Activated T-helper 2 cell treated with anti-CD3 and anti-CD28 coated beads, Interferon-gamma antibody, Interleukin-2, Interleukin-4, amounts not matched to agents 10 μg/mL and 5 μg/mL and 100 μg/mL, durations not matched to agents 14 hours and 24 hours and 36 hours (primary cell): ENCODE measurements around the gene POLN. TPM values are rescaled to one million over a fixed set of nuclear protein-coding genes. Genes with fewer than 3 reads are reported as not detected.
A peak's percentile ranks its signal among the peaks of the same experiment; 100 is the strongest.
"Not testable (repeated sequence)": the region's sequence is repeated elsewhere in the genome, so short reads cannot be mapped to it uniquely, and the experiment has no call there.

Experiments
- DNase-seq: peaks from one replicate; pipeline ENCODE4 v3.0.0; 2021; ENCODE audit warnings: low spot score
- H3K27ac Mint-ChIP-seq: one replicate; pipeline ENCODE4 v1.8.0; 2021; ENCODE audit warnings: mixed read lengths
- H3K27me3 Mint-ChIP-seq: one replicate; pipeline ENCODE4 v1.8.0; 2021; ENCODE audit warnings: low read depth, mixed read lengths
- H3K36me3 Mint-ChIP-seq: one replicate; pipeline ENCODE4 v1.8.0; 2021; ENCODE audit warnings: low read depth, mixed read lengths
- H3K4me1 Mint-ChIP-seq: one replicate; pipeline ENCODE4 v1.8.0; 2021; ENCODE audit warnings: low read depth, mixed read lengths
- H3K4me3 Mint-ChIP-seq: one replicate; pipeline ENCODE4 v1.8.0; 2021; ENCODE audit warnings: low read depth, mild to moderate bottlenecking, moderate library complexity, mixed read lengths
- H3K9me3 Mint-ChIP-seq: one replicate; pipeline ENCODE4 v1.8.0; 2021; ENCODE audit warnings: mixed read lengths
- intact Hi-C: fragments of 100-400 bp; cut with micrococcal nuclease; formaldehyde crosslinking; loops from one replicate; pipeline ENCODE4 v1.15.1; 2023
- total RNA-seq: library from RNA; stranded (reverse); gene quantifications from 2 replicates; pipeline ENCODE4 v1.2.3, GENCODE V29; 2022

POLN gene
- total RNA-seq, 1 donor from 2014 or later: 1.4 TPM

DNA sequence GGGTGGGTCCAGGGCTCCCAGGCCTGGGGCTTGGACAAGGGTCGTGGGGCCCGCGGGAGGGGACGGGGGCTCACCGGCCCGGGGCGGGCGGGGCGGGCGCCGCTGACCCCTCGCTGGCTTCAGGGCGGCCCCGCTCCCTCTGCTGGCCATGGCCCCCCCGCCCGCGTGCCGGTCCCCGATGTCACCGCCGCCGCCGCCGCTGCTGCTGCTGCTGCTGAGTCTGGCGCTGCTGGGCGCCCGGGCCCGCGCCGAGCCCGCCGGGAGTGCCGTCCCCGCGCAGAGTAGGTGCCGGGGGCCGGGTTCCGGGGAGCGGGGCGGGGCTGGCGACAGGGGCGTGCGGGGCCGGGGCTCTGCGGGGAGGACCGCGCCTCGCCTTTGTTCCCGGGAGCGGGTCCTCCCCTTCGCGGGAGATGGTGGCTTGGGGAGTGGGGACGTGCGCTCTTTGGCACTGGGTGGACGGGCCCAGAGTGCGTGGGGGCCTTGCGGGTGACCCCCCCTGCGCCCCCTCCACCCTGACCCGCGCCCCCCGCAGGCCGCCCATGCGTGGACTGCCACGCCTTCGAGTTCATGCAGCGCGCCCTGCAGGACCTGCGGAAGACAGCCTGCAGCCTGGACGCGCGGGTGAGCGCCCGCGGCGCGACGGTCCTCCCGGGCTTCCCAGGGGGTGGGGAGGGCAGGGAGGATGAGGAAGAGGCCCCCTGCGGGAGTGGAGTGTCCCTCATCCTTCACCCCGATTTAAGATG is 199.5 kb downstream of the POLN start:
- Mint-ChIP-seq H3K36me3 (no peaks in the 10 kb centered on the region), H3K4me1 (no peaks in the 10 kb centered on the region), H3K27me3 (peaks cover 23% of the 10 kb centered on the region), H3K9me3 (no peaks in the 10 kb centered on the region), H3K27ac (peak overlapping the region; percentile 33), H3K4me3 (peak overlapping the region; percentile 77)
- intact Hi-C loops: no loop called here
- peak; percentile 32 for DNase-seq

DNA sequence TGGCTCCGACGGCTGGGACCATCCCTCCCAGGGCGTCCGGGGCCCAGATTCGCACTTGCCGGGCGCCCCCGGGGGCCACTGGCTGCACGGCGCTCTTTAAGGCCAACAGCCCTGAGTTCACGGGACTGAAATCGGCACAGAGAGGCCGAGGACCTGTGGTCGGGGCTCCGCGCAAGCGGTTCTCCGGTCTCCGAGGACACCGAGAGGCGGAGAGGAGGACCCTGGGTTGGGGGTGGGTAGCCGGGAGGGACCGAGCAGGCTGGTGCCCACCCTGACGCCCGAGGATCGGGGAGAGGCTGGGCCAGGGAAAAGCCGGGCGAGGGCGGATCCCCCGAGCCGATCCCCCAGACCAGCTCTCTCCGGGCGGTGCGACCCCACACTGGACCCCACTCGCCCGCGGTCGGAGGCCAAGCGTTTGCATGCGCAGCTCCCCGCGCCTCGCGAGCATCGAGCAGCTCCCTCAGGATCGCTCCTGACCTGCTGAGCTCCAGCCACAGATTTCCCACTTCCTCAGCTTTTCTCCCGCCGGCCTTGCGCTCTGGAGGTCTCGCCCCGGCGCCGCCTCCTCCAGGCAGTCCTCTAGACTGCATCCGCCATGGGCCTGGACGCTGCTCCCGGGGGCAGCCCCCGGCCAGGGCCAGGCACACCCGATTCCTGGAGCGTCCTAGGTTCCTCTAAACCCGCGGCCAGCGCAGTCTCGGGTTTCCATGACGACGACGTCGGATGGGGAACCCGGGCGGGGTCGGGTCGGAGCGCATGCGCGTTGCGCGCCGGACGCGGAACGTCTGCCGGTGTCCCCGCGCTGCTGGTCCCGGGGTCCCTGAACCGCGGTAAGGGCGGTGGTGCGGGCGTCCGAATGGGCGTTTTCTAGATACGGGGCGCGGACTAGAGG is 200.4 kb downstream of the POLN start:
- Mint-ChIP-seq H3K4me1 (no peaks in the 10 kb centered on the region), H3K36me3 (no peaks in the 10 kb centered on the region), H3K4me3 (peak overlapping the region; percentile 81), H3K27me3 (peaks cover 29% of the 10 kb centered on the region), H3K9me3 (no peaks in the 10 kb centered on the region), H3K27ac (no peak overlapping the region)
- intact Hi-C loops: loop anchor here (2.0 kb wide), 1 partner anchor 33 kb away; the partner anchor contains the start of gene NELFA
- DNase-seq: peak; percentile 84

DNA sequence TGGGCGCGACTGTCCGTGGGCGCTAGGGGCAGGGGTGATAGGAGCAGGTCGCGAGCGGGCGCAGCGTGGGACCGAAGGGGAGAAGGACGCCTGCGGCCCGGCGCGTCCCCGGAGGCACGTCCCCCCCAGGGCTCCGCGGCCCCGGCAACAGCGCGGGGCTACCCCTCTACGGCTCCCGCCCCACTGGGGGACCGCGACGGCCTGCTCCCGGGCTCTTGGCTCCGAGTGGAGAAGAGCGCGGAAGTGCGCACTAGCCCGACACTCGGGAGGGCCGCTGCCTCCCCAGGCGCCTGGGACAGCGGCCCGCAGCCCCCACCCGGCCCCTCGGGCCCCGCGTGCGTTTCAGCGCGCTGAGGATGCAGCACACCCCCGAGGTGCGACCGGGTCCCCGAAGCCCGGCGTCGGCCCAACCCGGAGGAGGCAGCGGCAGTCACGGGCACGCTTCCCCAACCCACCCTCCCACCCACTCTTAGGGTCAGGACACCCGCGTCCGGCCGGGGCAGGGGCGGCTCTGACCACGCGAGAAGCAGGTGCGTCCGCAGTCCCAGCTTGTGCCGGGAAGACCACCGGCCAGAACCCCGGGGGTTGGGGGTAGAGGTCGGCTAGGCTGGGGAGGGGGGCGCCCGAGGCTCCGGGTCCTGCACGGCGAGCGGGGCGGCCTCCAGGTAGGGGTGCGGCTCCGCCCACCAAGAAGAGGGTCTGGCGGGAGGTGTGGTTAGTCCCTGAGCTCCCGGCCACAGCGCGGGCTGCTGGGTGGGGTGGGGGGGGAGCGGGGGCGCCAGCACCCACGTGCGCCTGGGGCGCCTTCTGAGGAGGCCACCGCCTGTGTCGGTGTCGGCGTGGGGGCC is 201.3 kb downstream of the POLN start:
- H3K27me3 Mint-ChIP-seq: peaks cover 29% of the 10 kb centered on the region
- no peaks in the 10 kb centered on the region for H3K4me1 Mint-ChIP-seq
- no peak overlapping the region for H3K27ac Mint-ChIP-seq
- DNase-seq: no peak
- peak overlapping the region; percentile 64 for H3K4me3 Mint-ChIP-seq
- intact Hi-C loops: loop anchor here (2.0 kb wide), 1 partner anchor 32 kb away; the partner anchor contains the start of gene NELFA
- H3K9me3 Mint-ChIP-seq: no peaks in the 10 kb centered on the region
- no peaks in the 10 kb centered on the region for H3K36me3 Mint-ChIP-seq

DNA sequence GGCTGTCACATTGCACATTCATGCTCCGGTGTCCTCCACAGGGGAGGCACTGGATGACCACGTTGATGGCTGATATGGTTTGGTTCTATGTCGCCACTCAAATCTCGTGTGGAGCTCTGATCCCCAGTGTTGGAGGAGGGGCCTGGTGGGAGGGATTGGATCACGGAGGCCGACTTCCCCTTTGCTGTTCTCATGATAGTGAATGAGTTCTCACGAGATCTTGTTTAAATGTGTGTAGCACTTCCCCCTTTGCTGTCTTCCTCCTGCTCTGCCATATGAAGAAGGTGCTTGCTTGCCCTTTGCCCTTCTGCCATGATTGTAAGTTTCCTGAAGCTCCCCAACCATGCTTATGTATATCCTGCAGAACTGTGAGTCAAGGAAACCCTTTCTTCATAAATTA is 205.1 kb downstream of the POLN start:
- Mint-ChIP-seq H3K27me3 (peaks cover 43% of the 10 kb centered on the region), H3K4me3 (no peak overlapping the region), H3K4me1 (no peaks in the 10 kb centered on the region), H3K27ac (no peak overlapping the region), H3K9me3 (no peaks in the 10 kb centered on the region), H3K36me3 (no peaks in the 10 kb centered on the region)
- intact Hi-C loops: no loop called here
- no peak for DNase-seq

DNA sequence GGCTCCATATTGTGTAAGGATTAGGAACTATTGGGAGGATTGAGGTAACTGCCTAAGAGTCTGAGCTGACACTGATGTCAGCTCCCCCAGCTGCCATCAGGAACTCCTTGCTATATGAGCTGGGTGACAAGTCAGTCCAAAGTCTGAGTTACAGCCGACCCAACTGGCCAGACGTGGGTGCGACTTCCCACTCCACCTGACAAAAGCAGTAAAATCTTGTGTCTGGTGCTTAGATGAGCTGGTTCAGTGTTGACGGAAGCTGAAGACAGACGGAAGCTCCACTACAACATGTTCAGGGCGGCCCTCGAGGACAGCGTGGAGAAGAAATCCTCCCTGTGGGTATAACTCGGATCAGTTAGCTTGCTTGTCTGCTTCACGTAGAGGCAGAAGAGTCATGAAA is 205.6 kb downstream of the POLN start:
- H3K9me3 Mint-ChIP-seq: no peaks in the 10 kb centered on the region
- intact Hi-C loops: no loop called here
- H3K4me3 Mint-ChIP-seq: no peak overlapping the region
- H3K27me3 Mint-ChIP-seq: peaks cover 41% of the 10 kb centered on the region
- H3K4me1 Mint-ChIP-seq: no peaks in the 10 kb centered on the region
- DNase-seq: no peak
- no peak overlapping the region for H3K27ac Mint-ChIP-seq
- no peaks in the 10 kb centered on the region for H3K36me3 Mint-ChIP-seq

DNA sequence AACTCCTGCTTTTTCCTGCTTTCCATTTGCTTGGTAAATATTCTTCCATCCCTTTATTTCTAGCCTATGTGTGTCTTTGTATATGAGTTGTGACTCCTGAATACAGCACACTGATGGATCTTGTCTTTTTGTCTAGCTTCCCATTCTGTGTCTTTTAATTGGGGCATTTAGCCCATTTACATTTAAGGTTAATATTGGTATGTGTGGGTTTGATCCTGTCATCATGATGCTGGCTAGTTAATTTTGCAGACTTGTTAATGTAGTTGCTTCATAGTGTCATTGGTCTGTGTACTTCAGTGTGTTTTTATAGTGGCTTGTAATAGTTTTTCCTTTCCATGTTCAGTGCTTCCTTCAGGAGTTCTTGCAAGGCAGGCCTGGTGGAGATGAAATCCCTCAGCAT is 210.8 kb downstream of the POLN start:
- intact Hi-C loops, H3K4me1 Mint-ChIP-seq, H3K4me3 Mint-ChIP-seq, H3K9me3 Mint-ChIP-seq, H3K36me3 Mint-ChIP-seq, DNase-seq, H3K27ac Mint-ChIP-seq: not testable (repeated sequence)
- H3K27me3 Mint-ChIP-seq: peaks cover 51% of the 10 kb centered on the region

DNA sequence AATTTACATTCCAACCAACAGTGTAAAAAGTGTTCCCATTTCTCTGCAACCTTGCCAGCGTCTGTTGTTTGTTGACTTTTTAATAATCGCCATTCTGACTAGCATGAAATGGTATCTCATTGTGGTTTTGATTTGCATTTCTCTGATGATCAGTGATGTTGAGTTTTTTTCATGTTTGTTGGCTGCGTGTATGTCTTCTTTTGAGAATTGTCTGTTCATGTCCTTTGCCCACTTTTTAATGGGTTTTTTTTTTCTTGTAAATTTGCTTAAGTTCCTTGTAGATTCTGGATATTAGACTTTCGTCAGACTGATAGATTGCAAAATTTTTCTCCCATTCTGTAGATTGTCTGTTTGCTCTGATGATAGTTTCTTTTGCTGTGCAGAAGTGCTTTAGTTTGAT is 214.8 kb downstream of the POLN start:
- intact Hi-C loops, H3K36me3 Mint-ChIP-seq, DNase-seq, H3K27ac Mint-ChIP-seq, H3K9me3 Mint-ChIP-seq, H3K4me1 Mint-ChIP-seq, H3K4me3 Mint-ChIP-seq: not testable (repeated sequence)
- H3K27me3 Mint-ChIP-seq: peaks cover 54% of the 10 kb centered on the region

DNA sequence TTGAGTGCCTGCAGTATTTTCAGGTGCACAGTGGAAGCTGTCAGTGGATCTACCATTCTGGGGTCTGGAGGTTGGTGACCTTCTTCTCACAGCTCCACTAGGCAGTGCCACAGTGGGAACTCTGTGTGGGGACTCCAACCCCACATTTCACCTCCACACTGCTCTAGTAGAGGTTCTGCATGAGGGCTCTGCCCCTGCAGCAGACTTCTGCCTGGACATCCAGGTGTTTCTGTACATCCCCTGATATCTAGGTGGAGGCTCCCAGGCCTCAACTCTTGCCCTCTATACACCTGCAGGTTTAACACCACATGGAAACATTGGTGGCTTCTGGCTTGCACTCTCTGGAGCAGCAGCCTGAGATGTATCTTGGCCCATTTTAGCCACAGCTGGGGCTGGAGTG is 216.1 kb downstream of the POLN start:
- intact Hi-C loops: no loop called here
- Mint-ChIP-seq H3K4me1 (no peaks in the 10 kb centered on the region), H3K9me3 (peaks cover 8% of the 10 kb centered on the region), H3K27ac (no peak overlapping the region), H3K36me3 (no peaks in the 10 kb centered on the region), H3K27me3 (peaks cover 58% of the 10 kb centered on the region), H3K4me3 (no peak overlapping the region)
- DNase-seq: no peak

DNA sequence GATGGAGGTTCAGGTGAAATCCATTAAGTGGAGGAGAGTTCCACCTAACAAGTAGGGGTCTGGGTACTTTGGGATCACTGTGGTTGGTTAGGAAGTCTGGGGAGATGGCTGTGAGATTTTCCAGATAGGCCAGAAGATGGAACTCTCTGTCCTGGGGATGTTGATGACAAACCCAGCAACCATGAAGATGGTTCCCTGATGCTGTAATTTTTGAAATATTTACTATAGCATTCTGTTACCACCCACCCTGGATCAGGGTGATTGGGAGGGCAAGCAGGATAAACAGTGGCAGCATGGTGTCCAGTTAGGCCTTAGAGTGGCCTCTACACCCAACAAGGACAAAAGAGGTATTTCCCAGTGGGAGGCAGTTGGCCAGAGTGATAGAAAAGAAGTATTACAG is 217.2 kb downstream of the POLN start:
- no peak for DNase-seq
- peaks cover 8% of the 10 kb centered on the region for H3K9me3 Mint-ChIP-seq
- no peaks in the 10 kb centered on the region for H3K36me3 Mint-ChIP-seq
- no peak overlapping the region for H3K27ac Mint-ChIP-seq
- peaks cover 59% of the 10 kb centered on the region for H3K27me3 Mint-ChIP-seq
- no peaks in the 10 kb centered on the region for H3K4me1 Mint-ChIP-seq
- no peak overlapping the region for H3K4me3 Mint-ChIP-seq
- intact Hi-C loops: no loop called here

Other genes with a start within 250 kb of the POLN start
- gene NELFA, start 233.1 kb downstream of the POLN start, total RNA-seq: 48.3 and 49.4 TPM in 2 replicates
- 3.5 and 3.6 TPM in 2 replicates for gene NAT8L, start 182.8 kb downstream of the POLN start, total RNA-seq
- gene HAUS3, start within 50 bp of the POLN start, total RNA-seq: 17.1 and 18.6 TPM in 2 replicates
- 7.9 and 8.9 TPM in 2 replicates for gene MXD4, start 20.0 kb upstream of the POLN start, total RNA-seq
- 10.0 and 11.9 TPM in 2 replicates for gene ZFYVE28, start 176.5 kb upstream of the POLN start, total RNA-seq
- not detected in 2 replicates for gene CFAP99, start 176.8 kb upstream of the POLN start, total RNA-seq
- 99.0 and 99.1 TPM in 2 replicates for gene RNF4, start 227.0 kb upstream of the POLN start, total RNA-seq